Measurements from ENCODE around the gene ZDHHC22. TPM values are rescaled to one million over a fixed set of nuclear protein-coding genes. Genes with fewer than 3 reads are reported as not detected.

Gene ZDHHC22
- total RNA-seq, 1 experiment from 2014 or later: 11.3 TPM

GRCh38 chr14:77154421-77154820 is 12.8 kb upstream of the ZDHHC22 start:
- H2BK120ac ChIP-seq (ENCODE audit: low read depth, low read length, poor library complexity, severe bottlenecking): no peak overlapping the region
- H3K4me2 ChIP-seq (ENCODE audit: insufficient read depth, insufficient read length, low read length): no peak overlapping the region
- no peak overlapping the region for H3K56ac ChIP-seq (ENCODE audit: insufficient read length, low read depth, low read length)
- no peak overlapping the region for H2BK12ac ChIP-seq (ENCODE audit: insufficient read length, low read depth, low read length)
- H3K27me3 ChIP-seq (ENCODE audit: insufficient read depth, low read length): no peaks in the 10 kb centered on the region
- no peak for TF ChIP-seq CTCF (conservative IDR thresholded peaks at IDR 0.05)
- H2AFZ ChIP-seq (ENCODE audit: low read length): no peak overlapping the region
- no peaks in the 10 kb centered on the region; a peak in 1 of 7 replicates for H3K36me3 Mint-ChIP-seq (ENCODE audit: insufficient read depth in 1 of 3, low read depth in 3 of 3)
- no peak overlapping the region for H4K5ac ChIP-seq (ENCODE audit: insufficient read length, low read depth, low read length)
- no peak overlapping the region for H3K23ac ChIP-seq (ENCODE audit: insufficient read length, low read depth, low read length)
- no peak overlapping the region for H3T11ph ChIP-seq (ENCODE audit: low read length)
- H3K9me3 ChIP-seq (ENCODE audit: control insufficient read depth, low read depth, low read length): no peaks in the 10 kb centered on the region
- H3K9ac ChIP-seq (ENCODE audit: extremely low read depth, insufficient read length, low read length): no peak overlapping the region
- H3K18ac ChIP-seq (ENCODE audit: insufficient read length, low read depth, low read length): no peak overlapping the region
- no peak for DNase-seq
- H3K14ac ChIP-seq (ENCODE audit: insufficient read depth, low read length): no peak overlapping the region
- peaks cover 3% of the 10 kb centered on the region for H4K20me1 ChIP-seq (ENCODE audit: control insufficient read depth, insufficient read depth, insufficient read length)
- peaks cover 0 to 4% of the 10 kb centered on the region in 2 experiments; a peak in 2 of 5 replicates for H3K9me3 Mint-ChIP-seq
- no peak overlapping the region for H2BK5ac ChIP-seq (ENCODE audit: insufficient read length, low read length)
- no peak overlapping the region for H3K4me3 Mint-ChIP-seq
- no peak overlapping the region for H4K8ac ChIP-seq (replicated peaks; ENCODE audit: insufficient read length, low read depth, low read length)
- H3K27ac ChIP-seq (ENCODE audit: insufficient read length, low read depth, low read length): no peak overlapping the region
- peaks cover 2% of the 10 kb centered on the region; the same call in 1 of the 2 replicates for H3K27me3 Mint-ChIP-seq (ENCODE audit: low read depth)
- no peak overlapping the region for H3K4ac ChIP-seq (ENCODE audit: low read depth, low read length)
- WGBS (ENCODE audit: extremely low coverage, insufficient read length, low lambda C conversion rate): no CpG with 5 or more reads among the region's 7 CpGs
- peaks cover 41 to 53% of the 10 kb centered on the region in 2 experiments for H3K4me1 Mint-ChIP-seq
- H2AK5ac ChIP-seq (ENCODE audit: insufficient read length, low read length): no peak overlapping the region
- peaks cover 2% of the 10 kb centered on the region for H3K23me2 ChIP-seq (ENCODE audit: insufficient read length, low read depth, low read length, poor library complexity, severe bottlenecking)
- H2BK20ac ChIP-seq (ENCODE audit: low read depth, low read length, poor library complexity, severe bottlenecking): no peak overlapping the region
- no peaks in the 10 kb centered on the region for H3K79me2 ChIP-seq (ENCODE audit: insufficient read depth, low read length)
- no peak overlapping the region for H3K27ac Mint-ChIP-seq
- H3K4me1 ChIP-seq (ENCODE audit: insufficient read depth, low read length): peaks cover 4% of the 10 kb centered on the region; the same call in 1 of the 2 replicates
- H3K79me1 ChIP-seq (ENCODE audit: insufficient read depth, low read depth, low read length, poor library complexity, severe bottlenecking): no peaks in the 10 kb centered on the region
- H4K91ac ChIP-seq (ENCODE audit: insufficient read length, low read depth, low read length): no peak overlapping the region
- H2BK15ac ChIP-seq (ENCODE audit: low read depth, low read length): no peak overlapping the region

Data from H9 (cell line).